Right lobe of liver (tissue), 6 donors: ENCODE results near the gene ZNF800. TPM values are rescaled to one million over a fixed set of nuclear protein-coding genes. Genes with fewer than 3 reads are reported as not detected.

Source experiments
- ATAC-seq, 4 donors: fragments of 200-7000 bp; cut with Tn5 transposase; one replicate each; pipeline ENCODE4 v1.9.1; 2020; ENCODE audit warnings: mild to moderate bottlenecking in 4 of 4, moderate library complexity in 4 of 4
- DNase-seq, 3 donors: peaks; one replicate each; pipeline ENCODE4 v3.0.0-alpha.2; 2020
- H3K27ac ChIP-seq, 3 donors: fragments of 200-600 bp; one replicate each; pipeline ENCODE4 v1.8.0; 2022
- H3K27me3 ChIP-seq, 2 donors: fragments of 200-600 bp; one replicate each; pipeline ENCODE4 v1.8.0; 2022
- H3K36me3 ChIP-seq, 4 donors: fragments of 200-600 bp; sonication (generic) in 1 of 4; one replicate each; pipeline versions ENCODE4 v1.5.1 to v1.8.0; 2017 to 2022; ENCODE audit warnings: control low read depth in 1 of 4
- H3K4me1 ChIP-seq, 4 donors: fragments of 200-600 bp; sonication (generic) in 1 of 4; one replicate each; pipeline versions ENCODE4 v1.5.1 to v1.8.0; 2017 to 2022; ENCODE audit warnings: control low read depth in 1 of 4
- H3K4me3 ChIP-seq, 3 donors: fragments of 200-600 bp; one replicate each; pipeline ENCODE4 v1.8.0; 2022
- H3K9me3 ChIP-seq, 4 donors: fragments of 200-600 bp; sonication (generic) in 1 of 4; one replicate each; pipeline versions ENCODE4 v1.5.1 to v1.8.0; 2017 to 2022; ENCODE audit warnings: control low read depth in 1 of 4
- POLR2A ChIP-seq: fragments of 450-650 bp; IDR thresholded peaks from one replicate; pipeline ENCODE4 v1.6.1; 2017; ENCODE audit warnings: antibody characterized with exemption, mild to moderate bottlenecking
- WGBS: methylation state at CpG from one replicate; pipeline ENCODE4 v1.1.6; 2018; ENCODE audit warnings: low coverage, low lambda C conversion rate; ENCODE audit not compliant: insufficient coverage; ENCODE audit errors: missing lambda C conversion rate; 5-methylcytosine and 5-hydroxymethylcytosine counted together
- intact Hi-C, 2 donors: fragments of 100-400 bp; cut with DNase I; formaldehyde crosslinking; loops; one replicate each; pipeline versions ENCODE4 v1.11.2 to v1.14.1; 2022
- total RNA-seq, 6 experiments: library from RNA; depleted of rRNA in 2 of 6; stranded (reverse); fragments of >200 nt in 2 of 6; fragmentation: NEBNext Ultra II Directional in 3 of 6; extraction: Animal tissue kit (Norgen Biotek cat#: 25700) in 3 of 6; gene quantifications; one replicate each; pipeline versions ENCODE4 v1.1.0 to v1.2.4, GENCODE V29; 2016 to 2023
- TF ChIP-seq, protein P1 (sequence below), 4 donors: fragments of 200-600 bp in 3 of 4; fragments of 450-650 bp in 1 of 4; IDR thresholded peaks; one replicate each; pipeline versions ENCODE4 v1.5.1 to v1.8.0; 2016 to 2022; ENCODE audit warnings: antibody characterized with exemption in 4 of 4, mild to moderate bottlenecking in 2 of 4
- donor health status: DM: no; HTN: yes; CAD: no.
- donor health status: DM: no; HTN: no; CAD: no.
- donor health status: DM: no; HTN: no; CAD: no.
- donor health status: DM: no; HTN: yes; CAD: no.
- donor health status: DM: no; HTN: yes; CAD: no.

Gene ZNF800
- total RNA-seq, 6 experiments from 2014 or later: 12.5 to 32.3 (median 15.3) TPM

- Histone ChIP-seq H3K4me1 (peaks cover 0 to 11% (median 3%) of the 10 kb centered on the region in 4 donors), H3K4me3 (no peak overlapping the region), H3K9me3 (no peaks in the 10 kb centered on the region), H3K27ac (no peak overlapping the region), H3K27me3 (no peaks in the 10 kb centered on the region), H3K36me3 (no peaks in the 10 kb centered on the region)
- no peak for DNase-seq
- TF ChIP-seq, protein P1, sequence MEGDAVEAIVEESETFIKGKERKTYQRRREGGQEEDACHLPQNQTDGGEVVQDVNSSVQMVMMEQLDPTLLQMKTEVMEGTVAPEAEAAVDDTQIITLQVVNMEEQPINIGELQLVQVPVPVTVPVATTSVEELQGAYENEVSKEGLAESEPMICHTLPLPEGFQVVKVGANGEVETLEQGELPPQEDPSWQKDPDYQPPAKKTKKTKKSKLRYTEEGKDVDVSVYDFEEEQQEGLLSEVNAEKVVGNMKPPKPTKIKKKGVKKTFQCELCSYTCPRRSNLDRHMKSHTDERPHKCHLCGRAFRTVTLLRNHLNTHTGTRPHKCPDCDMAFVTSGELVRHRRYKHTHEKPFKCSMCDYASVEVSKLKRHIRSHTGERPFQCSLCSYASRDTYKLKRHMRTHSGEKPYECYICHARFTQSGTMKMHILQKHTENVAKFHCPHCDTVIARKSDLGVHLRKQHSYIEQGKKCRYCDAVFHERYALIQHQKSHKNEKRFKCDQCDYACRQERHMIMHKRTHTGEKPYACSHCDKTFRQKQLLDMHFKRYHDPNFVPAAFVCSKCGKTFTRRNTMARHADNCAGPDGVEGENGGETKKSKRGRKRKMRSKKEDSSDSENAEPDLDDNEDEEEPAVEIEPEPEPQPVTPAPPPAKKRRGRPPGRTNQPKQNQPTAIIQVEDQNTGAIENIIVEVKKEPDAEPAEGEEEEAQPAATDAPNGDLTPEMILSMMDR (IDR thresholded peaks at IDR 0.05): no peak
- no peak for TF ChIP-seq POLR2A
- ATAC-seq: no peak
- intact Hi-C loops: no loop called here
- WGBS: 62% methylated on average over 3 of the region's 3 CpGs
Measured at GRCh38 chr7:127350586-127350985, 41.9 kb downstream of the ZNF800 start.

DNA sequence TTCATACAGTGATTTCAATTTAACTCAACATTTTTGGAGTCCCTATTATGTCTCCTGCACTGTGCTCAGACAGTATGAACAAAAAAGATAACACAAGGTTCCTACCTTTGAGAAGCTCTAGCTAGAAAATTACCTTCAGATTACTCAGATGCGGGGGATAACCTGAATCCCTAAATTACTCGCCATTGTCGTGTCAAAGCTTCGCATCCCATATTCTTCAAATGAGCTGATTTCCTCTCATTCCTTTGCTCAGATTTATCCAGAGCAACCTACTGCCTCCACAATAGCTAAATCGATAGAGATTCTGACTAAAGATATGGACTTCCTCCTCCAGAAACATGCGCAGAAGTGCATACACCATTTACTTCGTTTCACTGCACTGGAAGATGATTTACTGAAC, 42.6 kb downstream of the ZNF800 start:
- WGBS: 88% methylated on average over 7 of the region's 7 CpGs
- no peak overlapping the region for H3K4me3 ChIP-seq
- no peaks in the 10 kb centered on the region for H3K36me3 ChIP-seq
- ATAC-seq (no peak), DNase-seq (no peak)
- intact Hi-C loops: no loop called here
- H3K27me3 ChIP-seq: no peaks in the 10 kb centered on the region
- H3K27ac ChIP-seq: no peak overlapping the region
- H3K9me3 ChIP-seq: no peaks in the 10 kb centered on the region
- H3K4me1 ChIP-seq: peaks cover 0 to 11% (median 0%) of the 10 kb centered on the region in 4 donors
- no peak for TF ChIP-seq POLR2A
- TF ChIP-seq, protein P1 (IDR thresholded peaks at IDR 0.05): no peak

DNA sequence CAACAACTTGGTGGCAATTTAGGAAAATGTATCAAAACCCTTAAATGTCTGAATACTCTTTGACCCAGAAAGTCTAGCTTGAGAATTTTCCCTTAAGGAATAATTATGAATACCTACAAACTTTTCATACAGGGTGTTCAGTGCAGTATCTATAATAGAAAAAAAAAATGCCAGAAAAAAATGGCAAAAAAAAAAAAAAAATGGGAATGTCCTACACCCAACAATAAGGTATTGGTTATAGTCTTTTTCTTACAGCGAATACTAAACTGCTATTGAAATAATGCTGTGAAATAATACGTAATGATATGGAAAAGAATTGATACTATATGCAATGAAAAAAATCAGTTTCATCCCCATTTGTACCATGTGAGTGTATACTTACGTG, 44.3 kb downstream of the ZNF800 start:
- ATAC-seq (no peak), DNase-seq (no peak)
- H3K4me3 ChIP-seq: peak overlapping the region in 2 of 3 donors; percentile 39 to 46
- intact Hi-C loops: no loop called here
- H3K9me3 ChIP-seq: no peaks in the 10 kb centered on the region
- H3K36me3 ChIP-seq: no peaks in the 10 kb centered on the region
- 87% methylated on average over 3 of the region's 3 CpGs for WGBS
- no peaks in the 10 kb centered on the region for H3K27me3 ChIP-seq
- H3K4me1 ChIP-seq: no peaks in the 10 kb centered on the region
- TF ChIP-seq POLR2A: no peak
- TF ChIP-seq, protein P1 (IDR thresholded peaks at IDR 0.05): no peak
- no peak overlapping the region for H3K27ac ChIP-seq

DNA sequence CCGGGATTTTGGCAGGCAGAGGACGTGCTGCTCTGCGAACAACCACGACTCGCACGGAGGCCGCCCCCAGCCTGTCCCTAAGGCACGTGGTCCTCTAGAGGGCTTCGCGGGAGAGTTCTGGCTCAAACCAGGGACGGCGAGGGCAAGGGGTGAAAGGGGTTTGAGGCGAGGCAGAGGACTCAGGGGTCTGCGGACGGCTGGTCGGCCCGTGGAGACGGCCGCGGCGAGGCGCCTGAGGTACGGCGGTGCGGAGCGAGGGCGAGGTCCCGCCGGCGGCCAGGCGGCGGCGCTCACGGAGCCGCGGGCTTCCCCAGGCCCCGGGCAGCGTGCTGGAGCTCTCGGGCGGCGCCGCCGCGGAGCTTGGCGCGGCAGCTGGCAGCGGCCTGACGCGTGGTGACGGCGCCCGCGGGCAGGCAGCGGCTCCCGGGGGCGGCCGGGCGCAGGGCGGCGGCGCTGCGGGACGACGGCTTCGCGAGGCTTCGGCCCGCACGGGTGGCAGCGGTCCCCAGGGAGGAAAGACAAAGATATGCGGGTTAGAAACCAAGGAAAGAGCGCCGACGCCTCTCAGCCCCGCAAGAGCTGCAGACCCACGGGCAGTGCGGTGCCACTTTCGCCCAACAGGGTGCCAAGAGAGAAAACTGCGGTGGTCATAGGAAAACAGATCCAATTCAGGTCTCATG, 44.8 kb downstream of the ZNF800 start:
- ATAC-seq: peak; percentile 100
- TF ChIP-seq, protein P1 (IDR thresholded peaks at IDR 0.05): peak; percentile 52 to 84 (median 60)
- TF ChIP-seq POLR2A: no peak
- Histone ChIP-seq H3K36me3 (no peaks in the 10 kb centered on the region), H3K4me3 (peak overlapping the region in 2 of 3 donors; percentile 39 to 46), H3K4me1 (no peaks in the 10 kb centered on the region), H3K27ac (no peak overlapping the region), H3K9me3 (no peaks in the 10 kb centered on the region), H3K27me3 (no peaks in the 10 kb centered on the region)
- WGBS: 3% methylated on average over 28 of the region's 79 CpGs
- DNase-seq: peak; percentile 78 to 84 (median 83)
- intact Hi-C loops: no loop called here
